Measurements from ENCODE around the gene HCN1.

DNA sequence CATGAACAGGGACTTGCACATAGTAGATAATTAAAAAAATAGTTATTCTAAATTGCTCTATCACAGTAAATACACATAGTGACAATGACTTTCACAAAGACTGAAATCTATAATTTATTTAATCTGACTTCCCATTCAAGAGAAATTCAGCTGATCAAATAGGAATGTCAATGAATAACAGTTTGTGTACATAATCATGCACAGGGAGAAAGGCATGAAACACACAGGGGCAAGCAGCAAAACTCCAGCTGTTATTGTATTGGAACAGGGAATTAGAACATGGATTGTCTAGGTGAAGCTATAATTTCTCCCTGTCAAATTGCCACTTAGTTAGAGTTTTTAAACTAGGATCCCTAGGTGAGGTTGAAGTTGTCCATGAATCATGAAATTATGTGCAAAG lies 99.9 kb downstream of the HCN1 start:
- TF ChIP-seq CTCF (IDR thresholded peaks at IDR 0.05) (no peak), POLR2A (IDR thresholded peaks at IDR 0.05) (no peak)
